K562 (cell line): Measurements from ENCODE around the gene RARRES2. TPM values are rescaled to one million over a fixed set of nuclear protein-coding genes. Genes with fewer than 3 reads are reported as not detected.

Experiments used
- HEY1 ChIP-seq: fragments of 250-450 bp; sonication (Bioruptor Pico); IDR thresholded peaks from 2 replicates; pipeline ENCODE4 v1.5.0; 2020; ENCODE audit warnings: mild to moderate bottlenecking, moderate library complexity, borderline replicate concordance
- PHB ChIP-seq: fragments of 250-450 bp; sonication (Bioruptor Pico); IDR thresholded peaks from 2 replicates; pipeline ENCODE4 v1.5.0; 2021
- TEAD4 ChIP-seq, 2 experiments: sonication (generic) in 1 of 2; formaldehyde crosslinking in 1 of 2; IDR thresholded peaks; 2 replicates each; pipeline versions ENCODE4 v1.6.1 to v1.8.0; 2012 to 2022; ENCODE audit warnings: borderline replicate concordance in 1 of 2, inconsistent platforms in 1 of 2, low read length in 1 of 2, mild to moderate bottlenecking in 1 of 2, missing genetic modification reagents in 1 of 2
- ZBTB17 ChIP-seq: fragments of 450-650 bp; formaldehyde crosslinking; IDR thresholded peaks from 2 replicates; pipeline ENCODE4 v1.4.0; 2020; ENCODE audit warnings: mild to moderate bottlenecking
- ZNF3 ChIP-seq: fragments of 250-450 bp; sonication (Bioruptor Pico); IDR thresholded peaks from 2 replicates; pipeline ENCODE4 v1.5.0; 2021; ENCODE audit warnings: mild to moderate bottlenecking, moderate library complexity
- ZNF584 ChIP-seq: fragments of 200-800 bp; sonication (Bioruptor generic); IDR thresholded peaks from 2 replicates; pipeline ENCODE4 v1.6.1; 2016; ENCODE audit warnings: low read depth, mild to moderate bottlenecking, missing genetic modification characterization, missing compliant biosample characterization
- polyA plus RNA-seq, 8 experiments: library from polyadenylated mRNA; depleted of rRNA in 4 of 8; stranded (reverse) in 5 of 8; unstranded in 3 of 8; fragments of >200 nt; fragmentation: Nextera tagmentation in 2 of 8; fragmentation: Illumina TruSeq in 1 of 8; extraction: Ambion mirVana in 2 of 8; extraction: Trizol in 1 of 8; gene quantifications; 2 replicates each; pipeline versions ENCODE4 v1.2.1 to v1.2.3, GENCODE V29; 2011 to 2014; ENCODE audit warnings: inconsistent platforms in 1 of 8, missing spikeins in 1 of 8
- total RNA-seq, 7 experiments: library from RNA; depleted of rRNA in 6 of 7; stranded (reverse); fragments of >200 nt in 6 of 7; fragmentation: Illumina TruSeq in 2 of 7; extraction: Trizol in 2 of 7; gene quantifications; 2 replicates each; pipeline versions ENCODE4 v1.2.1 to v1.2.3, GENCODE V29; 2011 to 2021; ENCODE audit warnings: low replicate concordance in 1 of 7
- TF ChIP-seq, protein P1 (sequence below): fragments of 250-450 bp; sonication (Bioruptor Pico); IDR thresholded peaks from 2 replicates; pipeline ENCODE4 v1.4.0; 2020; ENCODE audit warnings: borderline replicate concordance
- TF ChIP-seq, protein P2 (sequence below): sonication (generic); formaldehyde crosslinking; IDR thresholded peaks from 2 replicates; pipeline ENCODE4 v1.8.0; 2023; ENCODE audit warnings: mild to moderate bottlenecking, missing genetic modification reagents
- TF ChIP-seq, protein P3 (sequence below), 2 experiments: fragments of 450-650 bp; conservative IDR thresholded peaks; 2 replicates each; pipeline ENCODE4 v1.6.1; 2017; ENCODE audit warnings: mild to moderate bottlenecking in 2 of 2, moderate library complexity in 2 of 2

The RARRES2 gene
- total and polyA plus RNA-seq, 9 of the 15 experiments (the other 6 are each of a cell fraction or from before 2014, with no cell fraction given): 0.11 to 1.7 (median 0.23) TPM; not detected in 6

DNA sequence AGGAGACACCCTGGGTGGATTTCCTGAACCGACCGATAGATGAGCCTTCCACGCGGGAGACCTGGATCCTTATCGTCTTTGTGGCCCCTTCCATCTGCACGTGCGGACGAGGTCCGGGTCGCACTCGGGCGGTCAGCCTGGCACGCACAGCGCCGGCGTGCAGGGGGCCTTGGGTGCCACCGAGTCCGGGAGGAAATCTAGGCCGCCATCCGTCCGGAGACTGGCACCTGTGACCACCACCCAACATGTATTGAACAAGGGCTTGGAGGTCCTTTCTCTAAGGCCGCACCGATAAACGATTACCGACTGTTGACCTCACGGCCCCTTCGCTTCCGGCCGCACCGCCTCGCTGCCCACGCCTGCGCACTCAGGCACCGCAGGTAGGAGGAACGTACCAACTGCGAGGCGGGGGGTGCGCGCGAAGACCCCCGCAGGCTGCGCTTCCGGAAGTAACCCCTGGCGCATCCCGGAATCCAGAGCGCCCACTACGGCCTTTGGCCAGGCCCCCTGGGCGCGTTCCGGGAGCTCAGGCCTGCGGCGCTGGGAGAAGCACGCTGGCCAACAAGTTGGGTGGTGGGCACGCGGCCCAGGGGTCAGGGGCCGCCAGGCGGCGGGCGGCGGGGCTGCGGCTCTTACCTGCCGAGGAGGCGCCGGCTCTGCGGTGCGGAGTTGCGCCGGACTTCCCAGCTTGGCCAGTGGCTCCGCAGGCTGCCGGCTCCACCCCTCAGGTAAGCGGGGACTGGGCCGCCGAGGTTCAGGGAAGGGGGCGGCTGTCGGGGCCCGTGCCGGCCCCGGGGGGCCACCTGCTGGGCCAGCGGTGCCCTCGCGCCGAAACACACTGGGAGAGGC, 18.4 kb downstream of the RARRES2 start, which contains the start of the genes ACTR3C and LRRC61 (continued):
- TF ChIP-seq, protein P1, sequence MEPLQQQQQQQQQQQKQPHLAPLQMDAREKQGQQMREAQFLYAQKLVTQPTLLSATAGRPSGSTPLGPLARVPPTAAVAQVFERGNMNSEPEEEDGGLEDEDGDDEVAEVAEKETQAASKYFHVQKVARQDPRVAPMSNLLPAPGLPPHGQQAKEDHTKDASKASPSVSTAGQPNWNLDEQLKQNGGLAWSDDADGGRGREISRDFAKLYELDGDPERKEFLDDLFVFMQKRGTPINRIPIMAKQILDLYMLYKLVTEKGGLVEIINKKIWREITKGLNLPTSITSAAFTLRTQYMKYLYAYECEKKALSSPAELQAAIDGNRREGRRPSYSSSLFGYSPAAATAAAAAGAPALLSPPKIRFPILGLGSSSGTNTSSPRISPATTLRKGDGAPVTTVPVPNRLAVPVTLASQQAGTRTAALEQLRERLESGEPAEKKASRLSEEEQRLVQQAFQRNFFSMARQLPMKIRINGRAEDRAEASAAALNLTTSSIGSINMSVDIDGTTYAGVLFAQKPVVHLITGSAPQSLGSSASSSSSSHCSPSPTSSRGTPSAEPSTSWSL (CRISPR knock-in tag): no peak
- no peak; the same call in 1 of the 2 replicates for TF ChIP-seq ZNF584 (CRISPR knock-in tag)
- TF ChIP-seq ZBTB17 (CRISPR knock-in tag): peak; percentile 93
- TF ChIP-seq, protein P2, sequence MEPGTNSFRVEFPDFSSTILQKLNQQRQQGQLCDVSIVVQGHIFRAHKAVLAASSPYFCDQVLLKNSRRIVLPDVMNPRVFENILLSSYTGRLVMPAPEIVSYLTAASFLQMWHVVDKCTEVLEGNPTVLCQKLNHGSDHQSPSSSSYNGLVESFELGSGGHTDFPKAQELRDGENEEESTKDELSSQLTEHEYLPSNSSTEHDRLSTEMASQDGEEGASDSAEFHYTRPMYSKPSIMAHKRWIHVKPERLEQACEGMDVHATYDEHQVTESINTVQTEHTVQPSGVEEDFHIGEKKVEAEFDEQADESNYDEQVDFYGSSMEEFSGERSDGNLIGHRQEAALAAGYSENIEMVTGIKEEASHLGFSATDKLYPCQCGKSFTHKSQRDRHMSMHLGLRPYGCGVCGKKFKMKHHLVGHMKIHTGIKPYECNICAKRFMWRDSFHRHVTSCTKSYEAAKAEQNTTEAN: peak; percentile 95
- no peak for TF ChIP-seq HEY1 (CRISPR knock-in tag)
- no peak for TF ChIP-seq ZNF3
- peak; percentile 63 for TF ChIP-seq TEAD4 (IDR thresholded peaks at IDR 0.05; ENCODE audit: low read length)
- TF ChIP-seq TEAD4 (CRISPR knock-in tag; IDR thresholded peaks at IDR 0.05; ENCODE audit: borderline replicate concordance): peak; percentile 32; the same call in 1 of the 2 replicates
- TF ChIP-seq, protein P3, sequence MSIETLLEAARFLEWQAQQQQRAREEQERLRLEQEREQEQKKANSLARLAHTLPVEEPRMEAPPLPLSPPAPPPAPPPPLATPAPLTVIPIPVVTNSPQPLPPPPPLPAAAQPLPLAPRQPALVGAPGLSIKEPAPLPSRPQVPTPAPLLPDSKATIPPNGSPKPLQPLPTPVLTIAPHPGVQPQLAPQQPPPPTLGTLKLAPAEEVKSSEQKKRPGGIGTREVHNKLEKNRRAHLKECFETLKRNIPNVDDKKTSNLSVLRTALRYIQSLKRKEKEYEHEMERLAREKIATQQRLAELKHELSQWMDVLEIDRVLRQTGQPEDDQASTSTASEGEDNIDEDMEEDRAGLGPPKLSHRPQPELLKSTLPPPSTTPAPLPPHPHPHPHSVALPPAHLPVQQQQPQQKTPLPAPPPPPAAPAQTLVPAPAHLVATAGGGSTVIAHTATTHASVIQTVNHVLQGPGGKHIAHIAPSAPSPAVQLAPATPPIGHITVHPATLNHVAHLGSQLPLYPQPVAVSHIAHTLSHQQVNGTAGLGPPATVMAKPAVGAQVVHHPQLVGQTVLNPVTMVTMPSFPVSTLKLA (conservative IDR thresholded peaks at IDR 0.05): peak; percentile 88 to 91
- peak; percentile 74; the same call in 1 of the 2 replicates for TF ChIP-seq PHB (CRISPR knock-in tag)
